Stimulated activated CD8-positive, alpha-beta memory T cell treated with anti-CD3 and anti-CD28 coated beads, Interleukin-15, amount 100 ng/mL, for 4 hours (primary cell): ENCODE results near the gene SPACA4.

Experiments used
- DNase-seq, 2 donors: peaks; one replicate each; pipeline ENCODE4 v3.0.0-alpha.2; 2020; ENCODE audit warnings: low read depth in 2 of 2

The SPACA4 gene

DNA sequence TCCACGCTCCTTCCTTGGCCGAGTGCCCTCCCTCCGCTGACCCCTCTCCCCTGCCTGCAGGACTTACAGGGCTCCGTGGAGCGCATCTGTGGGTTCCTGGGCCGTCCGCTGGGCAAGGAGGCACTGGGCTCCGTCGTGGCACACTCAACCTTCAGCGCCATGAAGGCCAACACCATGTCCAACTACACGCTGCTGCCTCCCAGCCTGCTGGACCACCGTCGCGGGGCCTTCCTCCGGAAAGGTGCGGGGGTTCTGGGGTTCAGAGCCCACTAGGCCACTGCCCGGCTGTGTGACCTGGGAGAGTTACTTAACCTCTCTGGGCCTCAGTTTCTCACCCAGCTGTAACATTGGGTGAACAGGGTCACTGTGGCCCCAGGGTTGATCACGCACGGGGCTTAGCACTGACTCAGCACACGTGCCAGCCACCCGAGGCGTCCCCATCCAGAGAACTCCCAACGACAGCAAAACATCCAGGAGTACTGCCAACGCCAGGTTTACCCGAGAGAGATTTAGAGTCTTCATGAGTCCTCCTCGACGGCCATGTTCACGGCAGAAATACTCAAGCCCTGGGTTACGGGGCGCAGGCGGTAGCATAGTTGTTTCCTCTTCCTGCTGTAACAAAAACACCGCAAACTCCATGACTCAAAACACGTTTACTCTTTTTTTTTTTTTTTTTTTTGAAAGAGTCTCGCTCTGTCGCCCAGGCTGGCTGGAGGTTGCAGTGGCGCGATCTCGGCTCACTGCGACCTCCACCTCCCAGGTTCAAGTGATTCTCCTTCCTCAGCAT is 9.7 kb upstream of the SPACA4 start:
- no peak for DNase-seq

DNA sequence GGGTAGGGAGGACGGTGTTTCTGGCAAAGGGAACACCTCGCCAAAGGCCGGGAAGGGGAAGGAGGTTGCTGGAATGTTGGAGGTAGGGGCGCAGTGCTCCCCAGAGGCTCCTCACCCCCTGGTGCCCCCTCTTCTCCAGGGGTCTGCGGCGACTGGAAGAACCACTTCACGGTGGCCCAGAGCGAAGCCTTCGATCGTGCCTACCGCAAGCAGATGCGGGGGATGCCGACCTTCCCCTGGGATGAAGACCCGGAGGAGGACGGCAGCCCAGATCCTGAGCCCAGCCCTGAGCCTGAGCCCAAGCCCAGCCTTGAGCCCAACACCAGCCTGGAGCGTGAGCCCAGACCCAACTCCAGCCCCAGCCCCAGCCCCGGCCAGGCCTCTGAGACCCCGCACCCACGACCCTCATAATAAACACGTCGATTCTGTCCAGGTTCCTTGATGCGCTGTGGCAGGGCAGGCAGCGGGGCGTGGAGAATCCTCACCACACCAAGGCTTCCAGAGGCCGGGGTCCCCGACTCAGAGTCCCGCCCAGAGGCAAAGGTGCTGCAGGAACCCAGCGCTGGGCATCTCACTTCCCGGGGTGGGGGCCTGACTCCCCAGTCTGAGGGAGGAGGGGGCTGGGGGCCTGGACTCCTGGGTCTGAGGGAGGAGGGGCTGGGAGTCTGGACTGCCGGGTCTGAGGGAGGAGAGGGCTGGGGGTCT is 7.4 kb upstream of the SPACA4 start:
- no peak for DNase-seq

DNA sequence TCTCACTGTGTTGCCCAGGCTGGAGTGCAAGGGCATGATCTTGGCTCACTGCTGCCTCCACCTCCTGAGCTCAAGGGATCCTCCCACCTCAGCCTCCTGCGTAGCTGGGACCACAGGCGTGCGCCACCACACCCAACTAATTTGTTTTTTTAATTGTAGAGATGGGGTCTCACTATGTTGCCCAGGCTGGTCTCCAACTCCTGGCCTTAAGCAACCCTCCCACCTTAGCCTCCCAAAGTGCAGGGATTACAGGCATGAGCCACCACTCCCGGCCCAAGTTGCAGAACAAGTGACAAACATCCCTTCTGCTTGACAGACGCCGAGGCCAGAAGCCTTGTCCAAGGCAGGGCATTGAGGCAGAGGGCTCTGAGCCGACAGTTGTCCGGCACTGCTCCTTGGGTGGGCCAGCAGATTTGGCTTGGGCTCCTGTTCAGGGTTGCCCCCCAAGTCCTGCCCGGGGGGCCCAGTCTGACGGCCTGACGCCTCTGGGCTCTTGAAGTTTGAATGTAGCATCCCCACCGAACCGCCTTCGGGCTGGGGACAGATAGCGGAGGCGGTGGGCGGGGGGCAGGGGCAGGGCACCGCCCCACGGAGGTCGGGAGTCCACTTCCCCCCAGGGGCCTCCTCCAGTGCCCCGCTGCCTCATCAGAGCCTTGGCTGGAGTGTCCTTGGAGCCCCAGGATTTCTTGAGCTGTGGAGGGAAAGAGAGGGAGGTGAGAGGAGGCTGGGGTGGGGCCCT is 5.7 kb upstream of the SPACA4 start:
- no peak for DNase-seq

DNA sequence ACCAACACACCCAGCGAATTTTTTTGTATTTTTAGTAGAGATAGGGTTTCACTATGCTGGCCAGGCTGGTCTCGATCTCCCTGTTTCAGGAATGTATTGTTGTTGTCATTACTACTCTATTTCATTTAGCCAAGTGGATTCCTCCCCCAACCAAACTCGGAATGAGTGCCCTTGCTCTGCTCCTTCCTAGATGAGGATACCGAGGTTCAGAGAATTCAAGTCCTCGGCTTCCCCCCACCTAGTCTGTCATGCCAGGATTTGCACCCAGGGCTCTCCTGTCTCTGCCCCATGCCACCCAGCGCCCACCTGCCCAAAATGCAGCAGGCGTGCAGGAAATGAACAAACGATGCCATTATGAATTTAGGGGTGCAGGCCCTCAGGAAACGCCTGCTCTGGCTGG is 3.5 kb upstream of the SPACA4 start:
- no peak for DNase-seq

DNA sequence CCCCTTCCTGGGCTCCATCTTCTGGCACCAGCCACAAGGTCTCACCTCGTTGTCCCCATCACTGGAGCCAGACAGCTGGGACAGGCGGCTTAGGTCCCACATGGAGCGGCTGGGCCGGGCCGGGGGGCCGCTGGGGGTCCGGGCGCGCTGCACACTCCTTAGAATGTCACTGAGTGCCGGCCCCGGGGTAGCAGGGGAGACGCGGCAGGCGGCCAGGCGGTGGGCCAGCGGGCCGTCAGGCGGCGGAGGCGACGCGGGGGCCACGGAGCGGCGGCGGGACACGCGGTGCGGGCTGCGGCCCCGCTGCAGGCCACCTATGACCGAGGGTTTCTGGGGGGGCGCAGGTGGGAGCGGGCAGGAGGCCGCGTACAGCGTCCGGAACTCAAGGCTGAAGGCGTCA is 3.1 kb upstream of the SPACA4 start:
- DNase-seq = no peak

DNA sequence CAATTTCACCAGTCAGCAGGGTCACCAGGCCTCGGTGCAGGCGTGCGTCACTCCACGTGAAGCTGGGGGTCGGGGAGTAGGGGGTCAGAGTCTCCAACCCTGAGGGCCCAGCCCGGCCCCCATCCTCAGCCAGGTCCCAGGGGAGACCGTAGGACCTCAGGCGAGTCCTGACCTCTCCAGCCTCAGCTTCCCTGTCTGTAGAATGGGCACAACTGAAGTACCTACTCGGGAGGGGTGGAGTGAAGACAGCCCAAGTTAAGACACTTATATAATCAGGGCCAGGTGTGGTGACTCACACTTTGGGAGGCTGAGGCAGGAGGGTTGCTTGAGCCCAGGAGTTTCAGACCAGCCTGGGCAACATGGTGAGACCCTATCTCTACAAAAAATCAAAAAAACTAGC is 2.7 kb upstream of the SPACA4 start:
- DNase-seq = no peak

DNA sequence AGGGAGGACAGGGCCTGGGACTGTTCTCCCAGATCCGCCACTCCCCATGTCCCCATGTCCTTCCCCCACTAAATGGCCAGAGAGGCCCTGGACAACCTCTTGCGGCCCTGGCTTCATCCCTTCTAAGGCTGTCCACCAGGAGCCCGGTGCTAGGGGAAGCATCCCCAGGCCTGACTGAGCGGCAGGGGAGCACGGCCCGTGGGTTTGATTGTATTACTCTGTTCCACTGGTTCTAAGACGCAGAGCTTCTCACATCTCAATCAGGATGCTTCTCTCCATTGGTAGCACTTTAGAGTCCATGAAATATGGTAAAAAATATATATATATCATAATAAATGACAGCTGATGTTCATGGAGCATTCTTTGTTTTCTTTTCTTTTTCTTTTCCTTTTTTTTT is 815 bp downstream of the SPACA4 start:
- DNase-seq = no peak

DNA sequence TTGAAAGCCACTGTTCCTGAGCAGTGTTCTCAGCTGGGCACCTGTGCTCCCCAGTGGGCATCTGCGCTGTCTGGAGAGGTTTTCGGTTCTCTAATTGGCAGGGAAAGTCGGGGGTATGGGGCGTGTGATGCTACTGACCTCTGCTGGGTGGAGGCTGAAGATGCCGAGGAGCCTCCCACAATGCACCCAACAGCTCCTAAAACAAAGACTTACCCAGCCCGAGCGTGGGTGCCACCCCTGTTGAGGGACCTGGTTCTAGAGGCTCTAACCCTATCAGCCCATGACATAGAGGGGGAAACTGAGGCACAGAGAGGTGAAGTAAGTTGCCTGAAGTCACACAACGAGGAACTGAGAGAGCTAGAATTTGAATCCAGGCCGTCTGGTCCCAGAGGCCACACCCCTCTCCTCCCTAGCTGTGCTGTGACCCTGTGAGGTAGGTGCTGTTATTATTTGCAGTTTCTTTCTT is 2.3 kb downstream of the SPACA4 start:
- no peak for DNase-seq

DNA sequence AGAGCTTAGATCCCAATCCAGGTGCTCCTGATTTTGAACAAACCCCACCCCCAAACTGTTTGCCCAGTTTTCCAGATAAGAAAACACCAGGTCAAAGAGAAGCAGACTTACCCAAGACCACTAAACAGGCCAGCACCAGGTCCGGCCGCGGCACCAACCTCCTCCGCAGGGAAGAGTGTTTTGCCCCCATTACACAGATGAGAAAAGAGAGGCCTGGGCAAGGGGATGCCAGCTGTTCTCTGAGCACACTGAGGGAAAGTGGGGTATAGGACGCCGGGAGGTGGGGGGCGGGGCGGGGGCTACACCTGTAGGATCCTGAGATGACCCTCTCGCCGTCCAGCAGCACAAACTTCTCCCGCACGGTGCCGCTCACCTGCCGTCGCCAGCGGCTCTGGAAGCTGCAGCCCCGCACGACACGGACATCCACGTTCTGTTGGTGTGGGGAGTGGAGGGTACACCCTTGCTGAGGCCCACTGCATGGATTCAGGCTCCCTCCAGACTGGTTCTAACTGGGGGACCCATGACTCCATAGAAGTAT is 3.1 kb downstream of the SPACA4 start:
- no peak for DNase-seq

DNA sequence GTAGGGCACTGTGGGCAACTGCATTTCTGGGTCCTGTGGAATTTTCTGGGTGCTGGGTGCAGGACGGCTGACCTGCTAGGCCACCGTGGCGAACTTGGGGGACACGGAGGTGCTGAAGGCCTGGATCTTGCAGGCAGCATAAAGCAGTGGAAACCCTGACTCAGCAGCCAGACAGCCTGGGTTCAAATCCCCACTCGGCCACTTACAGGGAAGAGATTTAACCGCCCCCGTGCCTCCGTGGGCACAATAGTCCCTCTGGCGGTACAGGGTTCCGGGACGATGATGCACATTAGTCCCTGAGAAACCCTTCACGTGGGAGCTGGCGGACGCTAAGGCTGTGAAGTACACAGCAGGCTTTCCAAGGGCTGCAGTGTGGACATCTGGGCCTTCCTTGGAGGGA is 5.3 kb downstream of the SPACA4 start:
- DNase-seq = no peak

DNA sequence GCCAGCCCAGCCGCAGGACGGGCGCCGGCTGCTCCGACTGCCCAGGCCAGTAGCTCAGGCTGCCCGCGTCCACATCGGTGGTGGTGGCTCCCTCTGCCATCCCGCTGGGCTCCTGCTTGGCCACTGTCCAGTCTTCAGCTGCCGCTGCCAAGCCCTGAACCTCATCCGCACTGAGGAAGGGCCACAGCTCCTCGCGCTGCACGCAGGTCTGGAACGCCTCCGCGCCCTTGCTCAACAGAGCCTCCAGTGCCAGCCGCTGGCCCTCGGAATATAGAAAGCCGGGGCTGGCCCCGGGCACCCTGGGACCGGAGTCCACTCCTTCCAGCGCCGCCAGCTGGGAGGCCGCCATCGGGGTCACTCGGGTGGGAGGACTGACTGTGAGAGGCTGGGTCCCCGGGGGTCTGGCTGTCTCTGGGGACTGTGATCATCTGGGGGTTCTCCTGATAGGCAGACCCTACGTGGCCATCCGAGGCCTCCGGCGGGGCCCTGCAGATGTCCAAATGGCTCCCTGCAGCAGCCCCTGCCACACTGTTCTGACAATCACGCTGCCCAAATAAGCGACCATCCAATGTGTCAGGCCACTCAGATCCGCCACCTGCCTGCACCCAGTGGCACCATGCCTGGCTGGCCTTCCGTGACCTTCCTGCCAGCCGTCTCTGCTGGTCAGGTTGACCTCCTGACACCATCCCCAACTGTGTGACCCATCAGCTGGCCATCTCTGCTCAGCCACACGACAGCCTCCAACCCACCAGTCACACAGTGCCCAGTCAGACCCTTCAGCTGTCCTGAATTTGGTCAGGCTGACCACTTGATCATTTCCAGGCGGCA is 6.7 kb downstream of the SPACA4 start:
- no peak for DNase-seq

DNA sequence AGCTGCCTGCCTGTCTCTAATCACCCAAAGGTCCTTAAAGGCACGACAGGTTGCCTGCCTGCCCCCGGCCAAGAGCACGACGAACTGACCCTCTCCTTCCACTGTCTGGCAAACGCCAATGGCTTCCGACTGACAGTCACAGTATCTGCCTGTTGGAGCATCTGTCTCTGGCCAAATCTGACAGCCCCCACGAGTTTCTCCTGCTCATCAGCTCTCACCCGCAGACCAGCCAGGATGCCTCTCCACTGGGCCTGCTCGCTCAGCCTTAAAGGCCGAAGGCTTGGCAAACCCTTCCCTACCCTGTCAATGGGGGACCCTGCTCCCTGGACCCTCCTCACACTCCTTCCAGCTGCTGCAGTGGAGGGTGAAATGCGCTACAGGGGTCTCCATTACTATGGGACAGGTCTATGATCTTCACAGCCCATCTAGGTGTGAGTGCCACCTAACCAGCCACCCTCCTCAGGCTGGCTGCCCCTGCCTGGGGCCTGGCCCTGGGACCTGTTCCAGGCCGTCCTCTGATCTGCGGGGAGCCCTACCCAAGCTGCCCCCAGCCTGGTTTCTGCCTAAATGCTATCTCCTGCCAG is 7.4 kb downstream of the SPACA4 start:
- DNase-seq = no peak

DNA sequence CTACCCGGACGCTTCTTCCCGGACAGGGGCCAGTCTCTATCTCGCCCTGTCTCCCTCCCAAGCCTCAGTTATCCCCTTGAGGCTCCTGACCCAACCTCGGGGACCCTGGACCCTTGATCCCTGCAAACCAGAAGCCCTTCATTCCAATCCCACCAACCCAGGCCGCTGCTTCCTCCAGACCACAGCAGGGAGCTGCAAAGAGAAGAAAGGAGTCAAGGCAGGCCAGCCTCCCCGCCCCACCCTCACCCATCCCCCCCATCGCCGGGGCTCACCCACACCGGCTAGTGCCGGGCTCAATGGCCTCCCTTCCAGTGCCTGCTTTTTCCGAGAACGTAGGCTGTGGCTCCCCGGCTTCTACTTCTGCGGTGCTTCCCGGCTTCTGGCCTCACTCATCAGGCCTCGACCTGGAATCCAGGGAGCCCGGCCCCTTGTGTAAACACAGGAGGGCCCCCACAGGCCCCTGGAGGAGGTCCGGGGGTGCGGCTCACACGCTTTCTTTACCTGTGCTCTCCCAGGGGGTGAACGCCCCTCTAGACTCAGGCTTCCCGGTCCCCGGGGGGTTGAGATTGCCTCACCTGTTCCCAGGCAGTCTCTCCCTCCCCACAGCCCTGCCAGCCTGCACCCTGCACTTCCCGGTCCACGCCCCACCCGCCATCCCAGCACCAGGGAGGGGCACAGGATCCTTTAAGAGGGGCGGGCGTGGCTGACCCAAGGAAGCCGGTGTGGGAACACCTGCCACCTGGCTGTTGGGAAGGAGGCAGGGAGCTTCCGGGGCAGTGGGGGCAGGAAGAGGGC is 8.1 kb downstream of the SPACA4 start, which contains the start of gene FAM83E:
FAM83E (minus strand) TSS at position 641 of the 795 bp plus-strand sequence. CDS start 1,704 bp downstream, outside the sequence.
- DNase-seq = no peak

DNA sequence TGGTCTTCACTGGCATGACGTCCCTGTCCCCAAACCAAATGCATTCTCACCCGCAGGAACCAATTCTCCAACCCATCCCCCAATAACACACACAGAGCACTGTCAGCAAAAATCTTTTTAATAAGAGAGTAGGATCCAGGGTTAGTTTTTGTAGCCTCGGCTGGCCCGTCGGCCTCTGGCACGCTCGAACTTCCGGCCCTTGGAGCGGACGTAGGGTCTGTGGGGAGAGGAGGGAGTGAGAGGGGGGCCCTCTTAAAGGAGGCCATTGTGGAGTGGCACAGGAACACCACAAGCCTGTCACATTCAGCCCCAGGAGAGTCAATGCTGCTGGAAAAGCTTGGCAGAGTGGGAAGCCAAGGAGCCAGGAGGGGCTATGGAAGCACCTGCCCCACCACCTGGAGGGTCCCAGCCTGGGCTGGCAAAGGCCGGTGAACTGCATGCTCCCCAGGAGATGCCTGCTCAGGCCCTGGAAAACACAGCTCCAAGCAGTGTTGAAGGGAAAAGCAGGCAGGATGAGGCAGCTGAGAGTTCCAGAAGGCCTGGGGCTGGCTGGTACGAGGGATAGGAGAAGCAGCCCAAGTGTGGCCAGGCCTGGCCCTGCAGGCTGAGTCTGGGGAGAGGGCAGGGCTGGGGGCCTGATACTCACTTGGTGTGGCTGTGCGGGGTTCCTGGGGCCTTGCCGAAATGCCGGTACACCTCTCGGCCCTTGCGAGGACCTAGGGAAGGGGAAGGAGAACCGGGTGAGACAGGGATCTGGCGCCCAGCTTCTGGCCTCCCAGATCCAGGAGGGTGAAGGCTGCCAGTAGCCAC is 8.9 kb downstream of the SPACA4 start:
- DNase-seq = no peak

DNA sequence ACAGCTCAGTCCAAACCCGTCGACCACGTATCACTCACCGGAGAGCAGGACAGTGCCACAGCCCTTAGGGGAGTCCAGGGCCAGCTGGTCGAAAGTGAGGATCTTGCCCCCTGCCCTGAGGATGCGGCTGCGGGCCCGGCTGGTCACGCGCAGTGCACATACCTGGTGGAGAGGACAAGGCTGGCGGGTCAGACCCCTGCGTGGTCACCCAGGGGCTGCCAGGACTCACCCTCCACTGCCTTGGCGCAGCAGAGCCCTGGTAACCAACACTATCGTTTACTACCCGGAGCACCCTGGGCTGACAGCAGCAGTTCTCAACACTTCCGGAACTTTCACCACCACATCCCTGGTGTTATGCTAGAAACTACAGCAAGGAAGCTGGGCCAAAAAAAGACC is 9.5 kb downstream of the SPACA4 start:
- DNase-seq = no peak

DNA sequence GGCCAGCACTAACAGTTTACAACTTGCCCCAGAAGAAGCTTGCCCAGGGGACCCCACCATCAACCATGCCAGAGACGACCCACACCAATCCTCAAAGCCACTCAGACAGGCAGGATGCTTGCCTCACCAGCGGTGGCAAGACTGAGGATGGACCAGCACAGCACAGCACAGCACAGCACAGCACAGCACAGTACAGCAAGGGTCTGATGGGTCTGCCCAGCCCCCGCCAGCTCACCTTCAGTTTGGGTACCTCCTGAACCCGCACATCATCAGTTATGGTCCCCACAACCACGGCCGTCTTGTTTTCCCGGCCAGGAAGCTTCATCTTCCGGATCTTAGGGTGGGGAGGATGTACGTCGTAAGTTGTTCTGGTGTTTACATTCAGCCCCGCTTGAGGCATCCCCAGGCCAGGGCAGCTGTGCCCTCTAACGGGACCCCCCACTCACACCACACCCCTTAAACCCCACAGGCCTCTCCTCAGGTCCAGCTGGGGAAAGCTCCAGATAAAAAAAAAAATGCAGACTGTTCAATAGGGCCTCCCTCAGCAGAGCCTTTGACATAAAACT is 10.0 kb downstream of the SPACA4 start:
- no peak for DNase-seq

DNA sequence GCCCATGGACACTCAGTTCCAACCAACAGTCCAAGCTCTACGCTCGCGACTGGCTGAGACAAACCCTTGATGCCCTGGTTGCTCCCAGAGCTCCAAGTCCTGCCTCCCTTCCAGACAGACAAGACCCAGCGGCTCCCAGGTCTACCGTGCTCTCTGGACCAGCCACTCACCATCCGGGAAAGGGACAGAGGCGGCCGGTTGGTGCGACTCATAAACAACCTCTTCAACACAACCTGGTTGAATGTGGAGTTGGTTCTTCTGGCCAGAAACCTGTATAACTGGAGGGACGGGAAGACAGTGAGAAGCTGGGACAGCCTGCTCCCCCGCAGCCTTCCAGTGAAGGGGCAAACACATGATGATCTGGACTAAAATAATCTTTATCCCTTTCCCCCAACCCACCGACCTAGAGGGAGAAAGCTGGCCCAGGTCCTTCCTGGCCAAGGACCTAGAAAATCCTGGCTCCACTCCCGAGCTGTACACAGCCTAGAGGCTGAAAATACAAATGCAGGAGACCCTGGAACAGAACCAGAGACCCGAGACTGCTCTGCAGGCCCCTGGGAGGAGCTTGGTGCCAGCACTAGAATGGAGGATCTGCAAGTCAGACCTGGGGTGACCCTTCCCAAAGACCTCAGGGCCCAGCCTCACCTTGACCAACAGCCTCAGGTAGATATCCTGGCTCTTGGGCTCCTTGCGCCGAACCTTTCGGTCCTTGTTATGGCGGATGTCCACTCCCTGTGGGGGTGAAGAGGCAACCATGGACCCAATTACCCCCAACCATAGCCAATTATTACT is 10.8 kb downstream of the SPACA4 start:
- DNase-seq = no peak

DNA sequence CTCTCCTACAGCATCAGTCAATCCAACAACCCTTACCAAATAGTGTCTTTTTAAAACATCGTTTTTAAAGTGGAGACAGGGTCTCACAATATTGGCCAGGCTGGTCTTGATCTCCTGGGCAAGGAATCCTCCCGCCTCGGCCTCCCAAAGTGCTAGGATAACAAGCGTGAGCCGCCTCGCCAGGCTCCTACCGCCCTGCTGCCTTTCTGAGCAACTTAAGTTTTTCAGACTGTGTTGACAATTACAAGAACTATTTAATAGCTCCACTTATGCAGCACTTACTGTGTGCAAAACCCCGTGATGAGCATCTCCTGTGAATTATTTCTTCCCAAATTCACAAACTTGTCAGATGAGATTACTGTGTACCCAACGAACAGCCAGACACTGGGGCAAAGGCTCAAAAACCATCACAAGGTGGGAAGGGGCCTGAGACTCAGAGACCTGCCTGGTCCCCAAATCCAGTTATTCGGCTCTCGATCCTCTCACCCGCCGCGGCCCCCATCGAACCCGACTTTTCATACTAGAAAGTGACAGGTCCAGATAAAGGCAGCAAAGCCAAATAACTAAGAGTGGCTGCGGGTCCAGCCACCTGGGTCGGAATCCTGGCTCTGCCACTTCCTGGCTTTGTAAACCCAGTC is 11.9 kb downstream of the SPACA4 start:
- DNase-seq = no peak
